RWPE2 (cell line): Measurements from ENCODE around the gene ADAM12.

Source experiments
- ATAC-seq: fragments of 200-7000 bp; cut with Tn5 transposase; 3 replicates; pipeline ENCODE4 v1.9.1; 2021; ENCODE audit warnings: low read depth
- DNase-seq: peaks from one replicate; pipeline ENCODE4 v3.0.0-alpha.2; 2020; ENCODE audit warnings: low spot score
- H3K27ac ChIP-seq: fragments of 450-650 bp; 2 replicates; pipeline ENCODE4 v1.5.1; 2017; ENCODE audit warnings: mild to moderate bottlenecking; ENCODE audit not compliant: poor library complexity, severe bottlenecking
- H3K27me3 ChIP-seq: fragments of 250-450 bp; sonication (Bioruptor Pico); 2 replicates; pipeline ENCODE4 v1.5.1; 2021; ENCODE audit warnings: mild to moderate bottlenecking, moderate library complexity; ENCODE audit not compliant: insufficient read depth, poor library complexity, severe bottlenecking
- H3K36me3 ChIP-seq: fragments of 250-450 bp; sonication (Bioruptor Pico); 2 replicates; pipeline ENCODE4 v1.5.1; 2020; ENCODE audit warnings: low read depth, mild to moderate bottlenecking, moderate library complexity
- H3K4me1 ChIP-seq: fragments of 250-450 bp; sonication (Bioruptor Pico); 2 replicates; pipeline ENCODE4 v1.5.1; 2021; ENCODE audit warnings: mild to moderate bottlenecking, moderate library complexity; ENCODE audit not compliant: insufficient read depth, poor library complexity, severe bottlenecking
- H3K4me3 ChIP-seq: fragments of 250-450 bp; sonication (Bioruptor Pico); 2 replicates; pipeline ENCODE4 v1.5.1; 2021; ENCODE audit warnings: mild to moderate bottlenecking, moderate library complexity; ENCODE audit not compliant: severe bottlenecking
- H3K9me3 ChIP-seq: fragments of 250-450 bp; sonication (Bioruptor Pico); 2 replicates; pipeline ENCODE4 v1.5.1; 2021; ENCODE audit warnings: mild to moderate bottlenecking, moderate library complexity; ENCODE audit not compliant: severe bottlenecking
- TF ChIP-seq, protein P1 (sequence below): fragments of 450-650 bp; IDR thresholded peaks from one replicate; pipeline ENCODE4 v1.5.1; 2017; ENCODE audit warnings: mild to moderate bottlenecking, moderate library complexity; ENCODE audit not compliant: poor library complexity, severe bottlenecking

ADAM12 gene

DNA sequence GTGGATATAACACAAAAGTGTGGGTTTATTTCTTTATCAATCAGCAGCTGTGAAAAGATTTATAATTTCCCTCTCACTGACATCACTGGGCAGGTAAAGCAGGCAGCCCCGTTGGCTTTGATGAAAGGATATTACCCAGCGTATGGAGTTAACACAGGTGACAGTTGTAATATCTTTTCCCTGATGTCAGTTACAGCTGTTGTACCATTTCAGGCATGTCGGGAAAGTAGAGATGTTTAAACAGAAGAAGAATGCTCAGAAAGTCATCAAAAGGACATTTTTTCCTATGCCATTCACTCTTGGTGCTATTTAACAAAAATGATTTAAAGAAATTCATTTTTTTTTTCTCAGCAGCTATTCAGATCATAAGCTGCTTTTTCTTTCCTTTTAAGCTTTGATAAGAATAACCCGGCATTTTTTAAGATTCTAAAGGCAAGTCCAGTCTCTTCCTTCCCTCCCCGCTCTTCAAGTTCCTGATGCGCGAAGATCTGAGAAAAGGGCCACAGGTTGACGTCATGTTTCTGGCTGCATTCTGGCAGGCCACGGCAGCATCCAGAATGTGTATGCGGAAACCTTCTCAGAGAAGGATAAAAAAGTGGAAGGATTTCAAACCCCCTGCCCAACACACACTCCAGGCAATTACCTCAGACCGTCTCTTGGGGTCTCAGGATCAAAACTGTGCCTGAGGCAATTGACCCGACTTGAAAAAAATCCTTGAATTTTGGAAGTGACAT lies 32.5 kb upstream of the ADAM12 start:
- ATAC-seq (no peak), DNase-seq (no peak)
- TF ChIP-seq, protein P1, sequence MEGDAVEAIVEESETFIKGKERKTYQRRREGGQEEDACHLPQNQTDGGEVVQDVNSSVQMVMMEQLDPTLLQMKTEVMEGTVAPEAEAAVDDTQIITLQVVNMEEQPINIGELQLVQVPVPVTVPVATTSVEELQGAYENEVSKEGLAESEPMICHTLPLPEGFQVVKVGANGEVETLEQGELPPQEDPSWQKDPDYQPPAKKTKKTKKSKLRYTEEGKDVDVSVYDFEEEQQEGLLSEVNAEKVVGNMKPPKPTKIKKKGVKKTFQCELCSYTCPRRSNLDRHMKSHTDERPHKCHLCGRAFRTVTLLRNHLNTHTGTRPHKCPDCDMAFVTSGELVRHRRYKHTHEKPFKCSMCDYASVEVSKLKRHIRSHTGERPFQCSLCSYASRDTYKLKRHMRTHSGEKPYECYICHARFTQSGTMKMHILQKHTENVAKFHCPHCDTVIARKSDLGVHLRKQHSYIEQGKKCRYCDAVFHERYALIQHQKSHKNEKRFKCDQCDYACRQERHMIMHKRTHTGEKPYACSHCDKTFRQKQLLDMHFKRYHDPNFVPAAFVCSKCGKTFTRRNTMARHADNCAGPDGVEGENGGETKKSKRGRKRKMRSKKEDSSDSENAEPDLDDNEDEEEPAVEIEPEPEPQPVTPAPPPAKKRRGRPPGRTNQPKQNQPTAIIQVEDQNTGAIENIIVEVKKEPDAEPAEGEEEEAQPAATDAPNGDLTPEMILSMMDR: no peak
- no peak overlapping the region for H3K27ac ChIP-seq
- no peaks in the 10 kb centered on the region for H3K27me3 ChIP-seq
- no peaks in the 10 kb centered on the region for H3K36me3 ChIP-seq
- H3K4me1 ChIP-seq: peaks cover 14% of the 10 kb centered on the region
- H3K4me3 ChIP-seq: no peak overlapping the region
- H3K9me3 ChIP-seq: peaks cover 8% of the 10 kb centered on the region

GRCh38 chr10:126417220-126417825 lies 29.0 kb upstream of the ADAM12 start:
- DNase-seq: no peak

DNA sequence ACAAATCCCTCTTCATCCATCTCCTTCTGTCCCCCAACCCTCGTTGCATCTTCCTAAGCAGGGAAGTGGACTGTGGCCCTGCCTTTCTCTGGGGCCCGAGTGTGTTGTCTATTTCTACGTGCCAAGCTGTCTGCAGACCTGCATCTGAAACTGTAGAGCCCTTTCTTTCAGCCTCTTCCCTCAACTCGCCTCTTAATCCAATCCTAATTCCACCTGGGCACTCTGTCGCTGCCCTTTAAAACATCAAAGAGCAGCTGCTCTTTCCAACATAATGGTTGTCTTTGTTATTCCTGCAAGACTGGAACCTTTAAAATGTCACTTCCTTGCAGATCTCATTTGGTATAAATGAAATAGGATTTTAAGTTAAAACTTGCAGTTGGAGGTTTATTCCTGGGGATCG lies 21.5 kb upstream of the ADAM12 start:
- Histone ChIP-seq H3K4me1 (no peaks in the 10 kb centered on the region), H3K36me3 (no peaks in the 10 kb centered on the region), H3K27me3 (no peaks in the 10 kb centered on the region), H3K9me3 (no peaks in the 10 kb centered on the region), H3K27ac (no peak overlapping the region), H3K4me3 (no peak overlapping the region)
- TF ChIP-seq, protein P1: no peak
- ATAC-seq (no peak), DNase-seq (no peak)

More at GRCh38 chr10:126417220-126417825, 29.0 kb upstream of the ADAM12 start:
- H3K4me3 ChIP-seq: no peak overlapping the region
- no peaks in the 10 kb centered on the region for H3K27me3 ChIP-seq
- H3K27ac ChIP-seq: no peak overlapping the region
- TF ChIP-seq, protein P1: no peak
- H3K9me3 ChIP-seq: no peaks in the 10 kb centered on the region
- peaks cover 9% of the 10 kb centered on the region for H3K4me1 ChIP-seq
- no peaks in the 10 kb centered on the region for H3K36me3 ChIP-seq
- no peak for ATAC-seq

DNA sequence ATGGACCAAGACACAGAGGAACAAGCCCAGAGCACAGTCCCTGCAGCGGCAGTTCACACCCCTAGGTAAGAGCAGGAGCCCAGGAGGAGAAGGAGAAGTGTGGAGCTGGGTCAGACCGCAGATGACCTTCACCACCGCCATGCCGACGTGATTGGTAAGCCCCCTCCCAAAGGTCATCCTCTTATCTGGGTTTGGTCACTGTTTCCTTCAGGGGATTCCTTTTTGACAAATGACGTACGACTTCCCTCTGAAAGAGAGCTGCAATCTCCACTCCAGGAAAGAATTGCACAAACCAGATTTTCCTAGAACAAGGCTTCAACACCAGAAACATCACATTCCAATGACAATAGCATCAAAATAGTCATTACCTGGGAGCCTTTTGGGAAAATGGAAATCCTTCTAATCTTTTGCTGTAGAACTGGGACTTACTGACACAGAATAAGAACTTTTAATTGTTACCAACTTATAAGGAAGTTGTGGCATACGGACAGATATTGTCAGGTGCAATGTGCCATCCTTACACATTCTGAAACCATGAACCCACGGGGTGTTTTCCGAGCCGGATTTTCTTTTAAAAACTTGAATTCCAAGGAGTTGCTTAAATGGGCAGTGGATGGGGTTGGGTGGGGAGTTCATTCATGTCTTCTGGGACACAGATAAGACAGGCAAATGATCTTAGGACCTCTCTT lies 20.8 kb upstream of the ADAM12 start:
- Histone ChIP-seq H3K4me1 (no peaks in the 10 kb centered on the region), H3K27me3 (no peaks in the 10 kb centered on the region), H3K4me3 (no peak overlapping the region), H3K9me3 (no peaks in the 10 kb centered on the region), H3K27ac (no peak overlapping the region), H3K36me3 (no peaks in the 10 kb centered on the region)
- ATAC-seq: no peak
- DNase-seq: no peak
- TF ChIP-seq, protein P1: no peak

GRCh38 chr10:126407831-126408230 lies 19.6 kb upstream of the ADAM12 start:
- no peak overlapping the region for H3K4me3 ChIP-seq
- H3K27ac ChIP-seq: no peak overlapping the region
- TF ChIP-seq, protein P1: no peak
- no peaks in the 10 kb centered on the region for H3K36me3 ChIP-seq
- ATAC-seq: no peak
- no peaks in the 10 kb centered on the region for H3K4me1 ChIP-seq
- DNase-seq: no peak
- no peaks in the 10 kb centered on the region for H3K9me3 ChIP-seq
- no peaks in the 10 kb centered on the region for H3K27me3 ChIP-seq
